ENCODE results near the gene CTNND2.

CTNND2 gene

DNA sequence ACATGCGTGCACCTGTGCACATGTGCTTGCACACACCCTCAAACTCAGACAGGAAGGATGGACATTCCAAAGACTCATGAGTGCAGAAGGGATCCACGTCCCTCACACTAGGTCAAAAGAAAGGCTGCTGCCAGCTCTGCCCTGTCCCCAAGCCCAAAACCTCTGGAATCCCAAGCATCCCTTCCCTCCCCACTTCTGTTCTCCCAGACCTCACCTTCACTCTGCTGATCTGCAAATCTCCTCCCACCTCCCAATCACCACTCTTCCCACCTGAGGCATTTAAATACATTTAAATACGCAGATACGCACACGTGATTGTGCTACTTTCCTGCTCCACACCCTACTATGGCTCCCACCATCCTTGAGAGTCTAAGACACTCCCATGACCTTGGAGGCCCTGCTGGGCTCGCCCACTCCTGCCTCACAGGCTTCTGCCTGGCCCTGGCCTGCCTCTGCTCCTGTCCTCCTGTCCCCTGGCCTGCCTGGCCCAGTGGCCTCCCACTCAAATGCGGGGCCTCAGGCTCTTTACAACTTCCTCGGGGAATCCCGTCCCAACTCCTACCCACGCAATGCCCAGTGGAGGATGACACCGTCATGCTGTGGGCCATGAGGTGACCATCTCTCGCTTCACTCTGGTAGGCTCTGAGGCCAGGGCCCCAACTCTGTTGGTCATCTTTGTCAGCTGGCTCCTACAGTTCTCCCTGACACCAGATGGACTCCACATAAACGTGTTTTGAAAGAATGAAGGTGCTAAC, 664.8 kb downstream of the CTNND2 start:
- DNase-seq, result no peak

DNA sequence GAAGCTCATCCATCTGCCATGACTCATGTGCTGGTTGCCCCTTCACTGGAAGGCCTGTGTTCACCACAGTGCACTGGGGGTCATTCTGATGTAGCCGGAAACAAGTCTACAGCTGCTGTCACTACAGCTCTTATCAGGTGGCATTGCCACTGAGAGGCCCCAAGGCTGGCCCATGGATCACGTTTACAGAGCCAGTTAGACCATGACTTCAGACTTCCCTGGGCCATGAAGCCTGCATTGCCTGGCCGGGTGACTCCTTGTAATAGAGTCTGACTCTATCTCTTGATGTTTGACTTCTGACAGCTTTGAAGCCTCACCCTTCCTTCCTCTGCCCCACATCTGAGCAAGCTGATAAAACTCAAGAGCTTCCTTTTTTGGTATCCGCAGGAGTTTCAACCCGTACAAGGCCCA, 669.7 kb downstream of the CTNND2 start:
- peak; percentile 18 for DNase-seq

DNA sequence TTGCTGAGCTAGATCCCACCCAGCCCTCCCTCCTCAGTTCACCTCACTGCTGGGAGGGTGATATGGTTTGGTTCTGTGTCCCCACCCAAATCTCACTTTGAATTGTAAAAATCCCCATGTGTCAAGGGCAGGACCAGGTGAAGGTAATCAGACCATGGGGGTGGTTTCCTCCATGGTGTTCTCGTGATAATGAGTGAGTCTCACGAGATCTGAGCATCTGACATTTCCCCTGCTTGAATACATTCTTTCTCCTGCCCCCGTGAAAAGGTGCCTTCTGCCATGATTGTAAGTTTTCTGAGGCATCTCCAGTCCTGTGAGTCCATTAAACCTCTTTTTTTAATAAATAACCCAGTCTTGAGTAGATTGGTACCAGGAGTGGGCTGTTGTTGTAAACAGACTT, 673.4 kb downstream of the CTNND2 start:
- DNase-seq, result no peak

DNA sequence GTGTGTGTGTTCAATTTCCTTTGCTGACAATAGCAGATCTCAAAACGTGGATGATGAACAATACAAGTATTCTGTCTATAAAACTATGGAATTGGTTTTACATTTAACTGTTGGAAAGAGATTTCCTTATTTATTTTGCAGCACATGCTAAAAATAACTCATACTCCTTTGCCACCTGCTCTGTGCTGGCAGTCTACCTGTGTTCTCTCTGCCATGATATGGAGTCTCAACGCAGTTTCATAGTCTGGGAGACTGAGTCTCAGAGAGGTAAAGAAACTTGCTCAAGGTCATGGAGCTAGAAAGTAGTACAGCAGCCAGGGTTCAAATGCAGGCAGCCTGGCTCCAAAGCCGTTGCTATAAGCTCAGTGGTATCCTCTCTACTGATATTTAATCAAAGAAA, 677.2 kb downstream of the CTNND2 start:
- no peak for DNase-seq

DNA sequence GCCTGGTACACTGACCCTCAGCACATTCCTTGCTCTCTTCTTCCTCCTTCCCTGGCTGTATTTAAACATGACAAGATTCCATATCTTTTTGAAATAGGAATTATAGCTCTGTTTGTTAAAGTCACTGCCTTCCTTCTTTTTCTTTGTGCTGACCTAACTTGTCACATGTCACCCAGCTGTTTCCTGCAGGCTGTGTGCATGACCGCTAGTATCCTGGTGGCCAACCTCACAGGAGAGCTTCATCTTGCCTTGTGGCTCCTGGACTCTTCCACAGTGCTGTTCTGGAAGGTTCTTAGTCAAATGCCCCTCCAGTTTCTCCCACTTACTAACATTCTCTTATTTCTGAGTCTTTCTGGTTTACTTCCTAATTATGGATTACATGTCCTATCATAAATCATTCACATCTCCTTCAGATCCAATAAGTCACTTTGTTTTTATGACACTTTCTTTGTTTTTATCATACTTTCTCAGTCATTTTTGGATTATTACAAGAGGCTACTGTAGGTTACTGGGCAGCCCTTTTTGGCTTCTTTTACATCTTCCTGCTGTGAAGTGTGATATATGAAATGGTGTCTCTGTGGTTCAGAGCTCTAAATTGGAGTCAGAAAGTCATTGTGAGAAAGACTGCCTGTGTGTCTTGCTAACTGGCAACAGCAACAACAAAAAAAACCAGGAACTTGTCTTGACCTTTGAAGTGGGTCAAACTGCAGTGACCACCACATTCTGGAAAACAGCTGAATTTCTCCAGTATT, 679.6 kb downstream of the CTNND2 start:
- no peak for DNase-seq

DNA sequence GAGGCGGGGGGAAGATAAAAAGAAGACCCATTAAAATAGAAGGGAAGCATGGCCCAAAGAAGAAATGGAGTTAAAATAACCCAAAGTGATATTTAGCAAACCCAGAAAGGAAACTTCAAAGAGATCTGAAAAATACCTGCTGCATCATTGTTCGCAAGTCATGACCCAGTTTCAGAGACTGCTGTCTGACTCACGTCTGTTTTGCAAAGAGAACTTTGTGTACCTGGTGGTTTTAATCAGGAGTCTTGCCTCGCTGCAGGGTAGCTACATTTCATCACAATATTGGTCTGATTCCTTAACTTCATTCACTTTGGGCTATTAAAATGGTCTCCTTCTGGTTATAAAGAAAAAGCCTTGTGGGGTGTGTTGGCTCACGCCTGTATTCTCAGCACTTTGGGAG, 682.1 kb downstream of the CTNND2 start:
- no peak for DNase-seq

DNA sequence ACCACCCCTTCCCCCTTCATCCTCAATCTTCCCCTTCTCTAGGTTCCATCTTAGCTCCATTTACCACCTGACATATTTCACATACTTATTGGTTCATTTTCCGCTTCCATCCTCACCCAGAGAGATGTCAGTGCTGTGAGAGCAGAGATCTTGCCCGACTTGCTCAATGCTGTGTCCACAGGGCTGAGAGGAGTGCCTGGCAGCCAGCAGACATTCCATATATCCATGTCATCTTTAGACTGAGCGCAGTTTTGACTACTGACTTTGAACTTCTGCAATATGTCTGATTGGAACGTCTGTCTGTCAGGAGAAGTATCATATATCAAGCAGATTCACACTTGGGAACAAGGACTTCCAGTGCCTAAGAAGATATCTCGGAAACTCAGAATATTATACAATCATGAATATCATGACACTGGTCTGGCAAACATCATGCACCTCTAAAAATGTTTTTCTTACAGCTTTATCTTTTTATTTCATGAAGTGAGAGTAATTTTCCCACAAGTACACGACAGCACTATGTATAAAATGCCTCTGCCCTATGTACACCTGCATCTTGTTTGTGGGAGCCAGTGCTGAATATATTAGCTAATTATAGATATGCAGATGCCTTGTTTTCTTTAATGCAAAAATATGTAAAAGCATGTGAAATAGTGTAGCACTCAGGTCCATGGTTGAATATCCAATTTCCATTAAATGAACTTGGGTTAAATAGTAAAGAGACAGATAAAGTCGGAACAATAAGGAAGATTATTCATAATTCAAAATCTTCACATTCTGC, 689.2 kb downstream of the CTNND2 start:
- DNase-seq, result no peak

DNA sequence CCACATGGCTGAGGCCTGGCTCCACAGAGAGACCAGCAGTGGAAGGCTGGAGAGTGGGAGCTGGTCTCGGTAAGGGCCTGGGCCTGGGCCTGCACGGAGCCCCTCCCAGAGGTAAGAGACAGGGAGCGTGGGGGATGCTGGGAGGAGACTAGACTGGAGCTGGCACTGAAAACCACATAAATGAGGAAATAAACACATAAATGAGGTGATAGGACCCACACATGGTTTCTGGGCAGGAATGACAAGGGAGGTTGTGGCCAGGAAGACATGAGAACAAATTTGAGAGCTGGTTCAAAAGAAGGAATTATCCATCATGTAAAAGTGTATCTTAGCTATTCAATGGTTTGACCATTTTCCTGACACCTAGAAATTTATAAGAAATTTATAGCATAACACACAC, 691.5 kb downstream of the CTNND2 start:
- DNase-seq, result no peak

DNA sequence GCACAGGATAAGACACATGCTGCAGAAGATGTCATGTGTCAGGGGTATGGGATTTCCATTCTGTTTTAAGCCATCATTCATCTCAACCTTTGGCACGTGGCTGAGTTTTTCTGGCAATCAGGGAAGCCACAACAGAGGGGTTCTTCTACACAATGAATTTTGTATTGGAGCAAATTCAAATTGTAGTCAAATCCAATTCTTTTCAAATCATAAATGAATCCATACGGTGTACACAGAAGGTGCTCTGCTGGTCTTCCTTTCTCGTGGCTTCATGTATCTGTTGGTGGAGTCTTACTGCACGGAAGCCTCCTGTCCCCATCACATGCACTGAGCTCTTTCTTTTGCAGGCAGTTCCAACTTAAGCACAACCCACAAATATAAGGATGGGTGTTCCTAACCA, 706.5 kb downstream of the CTNND2 start:
- DNase-seq, result no peak

DNA sequence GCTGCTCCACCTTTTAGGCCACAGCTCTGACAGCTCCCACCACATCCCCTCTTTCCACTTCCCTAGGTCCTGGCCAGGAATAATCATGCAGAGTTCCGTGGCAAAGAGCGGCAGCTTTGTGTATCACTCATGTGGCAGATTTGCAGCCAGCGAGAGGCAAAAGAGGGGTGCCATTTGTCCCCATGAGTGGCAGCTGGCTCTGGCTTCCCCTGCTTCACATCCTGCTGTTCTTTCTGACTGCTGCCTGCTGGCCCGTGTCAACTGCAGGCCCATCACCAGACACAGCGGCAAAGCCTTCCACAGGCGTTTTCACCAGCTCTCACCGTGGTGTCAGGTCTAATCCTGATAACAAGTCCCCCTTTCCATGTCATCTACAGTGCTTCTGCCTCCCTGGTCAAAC, 712.6 kb downstream of the CTNND2 start:
- no peak for DNase-seq

DNA sequence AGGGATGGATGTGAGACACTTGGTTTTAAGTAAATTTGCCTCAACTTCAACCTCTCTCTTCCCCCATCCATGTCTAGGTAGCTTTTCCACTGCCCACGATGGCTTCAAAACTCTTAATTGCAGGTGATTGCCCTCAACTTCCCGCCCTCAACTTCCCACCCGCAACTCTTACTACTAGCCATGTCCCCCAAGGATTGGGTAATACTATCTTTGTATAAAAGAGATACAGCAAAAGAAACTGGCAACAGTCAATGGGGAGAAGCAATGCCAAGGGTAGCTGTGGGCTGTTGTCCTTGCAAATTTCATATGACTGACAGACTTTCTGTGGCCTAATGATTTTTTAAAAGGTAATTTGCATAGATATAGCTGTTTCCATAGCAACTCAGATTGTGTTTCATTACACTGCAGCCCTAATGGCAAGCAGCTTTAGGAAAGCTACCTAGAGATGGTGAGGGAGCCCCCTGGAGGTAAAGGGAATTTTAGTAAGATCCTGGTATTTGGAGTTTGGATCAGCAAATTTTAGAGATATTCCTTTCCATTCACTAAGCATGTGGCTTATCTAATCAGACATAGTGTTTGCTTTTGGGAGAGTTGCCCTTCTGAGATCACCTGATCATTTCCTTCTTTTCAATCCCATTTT, 721.7 kb downstream of the CTNND2 start:
- no peak for DNase-seq

DNA sequence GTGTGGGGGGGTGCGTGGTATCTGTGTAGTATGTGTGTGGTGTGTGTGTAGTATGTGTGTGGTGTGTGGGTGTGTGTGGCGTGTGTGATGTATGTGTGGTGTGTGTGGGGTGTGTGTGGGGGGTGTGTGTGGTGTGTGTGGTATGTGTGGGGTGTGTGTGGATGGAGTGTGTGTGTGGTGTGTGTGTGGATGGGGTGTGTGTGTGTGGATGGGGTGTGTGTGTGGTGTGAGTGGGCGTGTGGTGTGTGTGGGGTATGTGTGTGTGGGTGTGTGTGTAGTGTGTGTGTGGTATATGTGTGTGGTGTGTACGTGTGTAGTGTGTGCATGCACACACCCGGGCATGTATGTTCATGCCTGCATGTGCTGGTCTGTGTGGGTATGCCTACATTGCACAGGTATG, 722.3 kb downstream of the CTNND2 start:
- no peak for DNase-seq

DNA sequence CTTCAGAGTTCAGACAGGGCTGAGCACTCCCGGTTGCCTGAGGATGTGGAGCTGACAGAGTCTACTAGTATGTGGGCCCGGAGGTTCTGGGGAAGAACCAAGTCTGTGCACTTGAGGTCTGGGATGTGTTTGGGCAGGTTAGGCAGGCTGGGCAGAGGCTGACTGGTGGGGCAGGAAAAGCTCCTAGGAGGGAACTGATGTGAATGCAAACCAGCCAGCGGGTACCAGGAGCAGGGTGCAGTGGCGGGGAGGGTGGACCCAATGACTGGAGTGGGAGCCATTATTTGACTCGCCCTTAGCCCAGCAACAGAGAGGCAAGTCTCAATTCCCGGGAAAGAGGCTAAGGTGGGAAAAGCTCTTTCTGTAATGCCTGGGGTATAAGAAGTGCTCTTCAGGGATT, 723.4 kb downstream of the CTNND2 start:
- DNase-seq, result no peak

DNA sequence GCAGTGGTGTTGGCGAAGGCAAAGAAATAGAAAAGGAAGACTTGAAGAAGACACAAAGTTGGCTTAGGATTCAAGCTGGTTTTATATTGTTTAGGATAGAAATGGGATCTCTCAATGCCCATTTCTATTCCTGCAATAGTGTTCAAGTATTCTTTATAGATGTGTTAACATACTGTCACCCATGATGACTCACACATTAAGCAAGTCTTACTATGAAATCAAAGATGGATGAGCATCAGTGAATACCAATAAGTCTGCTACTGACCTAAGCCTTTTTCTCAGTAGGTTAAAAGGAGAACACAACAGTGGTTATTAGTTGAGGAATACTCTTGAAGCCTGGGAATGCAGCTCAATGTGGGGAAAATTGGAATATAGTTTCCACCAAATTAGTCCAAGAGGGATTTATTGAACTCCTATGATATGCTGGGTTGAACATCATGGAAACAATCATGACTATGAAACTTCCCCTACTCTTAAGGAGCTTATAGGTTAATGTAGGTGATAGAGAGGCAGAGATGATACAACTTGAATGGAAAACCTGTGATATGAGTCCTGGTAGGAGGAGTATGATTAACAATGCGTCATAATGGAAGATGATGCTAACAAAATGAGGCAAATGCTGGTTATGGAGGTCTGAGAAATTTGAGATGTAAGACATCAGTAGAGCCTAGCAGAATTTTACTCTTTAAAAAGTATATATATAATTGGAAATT, 726.1 kb downstream of the CTNND2 start:
- DNase-seq, result no peak

DNA sequence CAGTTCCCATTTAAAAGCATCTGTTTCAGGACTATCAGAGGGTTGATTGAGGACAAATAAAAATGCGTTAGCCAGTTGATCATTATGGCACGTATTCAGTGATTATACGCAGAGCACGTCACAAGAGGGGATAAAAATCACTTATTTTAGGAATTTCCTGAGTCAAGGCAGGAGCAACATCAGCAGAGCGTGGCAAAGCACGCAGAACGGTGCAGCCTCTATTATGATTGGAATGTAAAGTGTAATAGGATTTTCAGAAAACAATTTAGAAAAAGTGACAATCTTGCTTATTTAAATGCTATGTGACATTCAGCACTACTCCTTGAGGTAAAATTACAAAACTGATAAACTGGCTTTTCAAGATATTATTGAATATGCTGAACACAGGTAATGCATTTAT, 729.7 kb downstream of the CTNND2 start:
- no peak for DNase-seq

DNA sequence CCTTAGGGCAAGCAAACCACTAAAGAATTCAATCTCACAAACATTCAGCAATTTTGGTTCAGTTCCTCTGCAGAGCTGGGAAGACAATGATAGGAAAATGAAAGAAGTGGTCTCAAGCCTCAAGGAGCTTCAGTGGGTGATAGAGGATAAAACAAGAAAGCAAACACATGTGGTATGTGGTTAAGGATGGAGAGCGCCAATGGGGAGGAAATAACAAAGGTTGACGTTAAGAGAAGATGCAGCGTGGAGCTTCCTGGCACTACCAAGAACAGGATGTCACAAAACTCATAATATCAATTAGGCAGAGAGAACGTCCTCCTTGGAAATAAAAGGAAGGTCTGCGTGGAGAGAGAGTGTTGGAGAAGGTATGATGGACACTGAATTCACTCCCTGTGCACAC, 731.8 kb downstream of the CTNND2 start:
- no peak for DNase-seq

DNA sequence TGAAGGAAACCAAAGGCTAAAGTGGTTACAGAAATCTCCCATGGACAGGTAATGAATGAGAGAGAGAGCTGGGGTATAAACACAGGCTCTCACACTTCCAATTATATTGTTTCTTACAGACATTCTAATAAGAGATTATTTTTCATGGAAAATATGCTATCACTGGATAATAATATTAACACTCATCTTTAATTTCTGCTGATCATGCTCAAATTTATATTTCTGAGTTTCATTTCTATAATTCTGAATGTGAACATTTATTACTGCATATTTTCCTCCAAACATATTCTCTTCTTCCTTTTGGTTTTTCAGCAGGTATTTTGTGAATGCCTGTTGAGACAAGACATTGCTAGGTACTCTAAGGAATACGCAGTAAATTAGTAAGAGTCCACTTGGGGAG, 733.0 kb downstream of the CTNND2 start:
- no peak for DNase-seq

DNA sequence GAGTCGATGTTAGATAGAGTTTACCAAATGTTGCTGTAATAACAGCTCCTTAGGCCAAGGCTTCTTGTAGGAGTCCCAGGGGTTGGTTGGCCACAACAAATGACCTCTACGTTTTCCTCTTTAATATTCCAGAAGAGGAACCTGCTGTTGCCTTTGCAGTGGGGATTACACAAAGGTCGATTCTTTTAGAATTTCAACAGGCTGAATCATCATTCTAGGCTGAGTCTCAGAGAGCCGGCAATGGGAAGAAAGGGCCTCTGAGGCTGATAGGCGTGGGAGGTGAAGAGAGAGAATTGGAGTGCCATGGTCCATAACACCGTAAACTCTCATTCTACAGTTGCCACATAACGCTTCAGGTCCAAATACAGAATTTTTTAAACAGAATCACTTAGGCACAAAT, 737.3 kb downstream of the CTNND2 start:
- DNase-seq, result no peak

DNA sequence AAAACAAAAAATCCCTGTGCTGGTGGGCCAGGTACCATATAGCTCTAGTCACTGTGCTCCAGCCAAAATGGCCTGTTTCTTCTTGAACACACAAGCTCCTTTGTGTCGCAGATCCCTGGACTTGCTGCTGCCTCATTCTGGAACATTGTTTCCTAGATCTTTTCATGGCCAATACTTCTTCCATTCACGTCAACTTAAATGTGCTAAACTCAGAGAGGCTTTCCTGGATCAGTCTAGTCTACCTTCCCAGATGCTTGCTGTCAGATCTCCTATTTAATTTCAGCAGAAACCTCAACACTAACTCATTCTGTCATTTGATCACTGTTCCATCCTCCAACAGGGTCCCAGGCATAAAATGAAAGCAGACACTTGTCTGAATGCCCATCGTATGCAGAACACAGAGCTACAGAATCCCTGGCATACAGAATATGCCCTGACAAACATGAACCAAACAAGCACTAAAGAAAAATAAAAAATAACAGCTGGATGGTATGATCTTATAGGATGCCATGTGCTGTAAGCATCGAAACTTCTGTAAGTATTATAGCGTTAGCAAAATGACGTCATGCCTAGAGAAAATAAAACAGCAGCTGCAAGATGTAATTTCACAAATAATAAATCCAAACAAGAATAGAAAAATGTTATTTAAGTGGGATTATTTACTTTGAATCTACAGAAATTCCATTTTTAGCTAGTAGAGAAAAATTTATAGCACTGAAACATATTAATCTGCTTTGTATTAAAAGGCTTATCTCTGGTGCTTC, 739.5 kb downstream of the CTNND2 start:
- DNase-seq, result no peak

DNA sequence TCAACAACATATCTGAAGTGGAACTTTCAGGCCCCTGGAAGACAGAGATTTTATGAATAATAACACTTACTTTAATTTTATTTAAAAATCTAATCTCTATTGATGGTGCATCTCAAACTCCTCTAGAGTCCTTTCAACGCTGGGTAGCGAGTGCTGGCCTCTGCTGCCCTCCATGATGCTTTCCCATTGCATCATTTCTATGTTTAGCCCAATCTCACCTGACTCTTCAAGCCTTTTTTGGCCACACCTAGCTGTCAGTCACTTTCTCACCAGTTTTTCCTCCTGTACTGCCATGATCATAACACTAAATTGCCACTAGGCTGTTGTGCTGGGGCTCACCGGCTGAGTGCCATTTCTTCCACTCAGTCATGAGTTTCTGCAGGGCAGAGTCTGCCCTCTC, 747.1 kb downstream of the CTNND2 start:
- DNase-seq, result no peak

DNA sequence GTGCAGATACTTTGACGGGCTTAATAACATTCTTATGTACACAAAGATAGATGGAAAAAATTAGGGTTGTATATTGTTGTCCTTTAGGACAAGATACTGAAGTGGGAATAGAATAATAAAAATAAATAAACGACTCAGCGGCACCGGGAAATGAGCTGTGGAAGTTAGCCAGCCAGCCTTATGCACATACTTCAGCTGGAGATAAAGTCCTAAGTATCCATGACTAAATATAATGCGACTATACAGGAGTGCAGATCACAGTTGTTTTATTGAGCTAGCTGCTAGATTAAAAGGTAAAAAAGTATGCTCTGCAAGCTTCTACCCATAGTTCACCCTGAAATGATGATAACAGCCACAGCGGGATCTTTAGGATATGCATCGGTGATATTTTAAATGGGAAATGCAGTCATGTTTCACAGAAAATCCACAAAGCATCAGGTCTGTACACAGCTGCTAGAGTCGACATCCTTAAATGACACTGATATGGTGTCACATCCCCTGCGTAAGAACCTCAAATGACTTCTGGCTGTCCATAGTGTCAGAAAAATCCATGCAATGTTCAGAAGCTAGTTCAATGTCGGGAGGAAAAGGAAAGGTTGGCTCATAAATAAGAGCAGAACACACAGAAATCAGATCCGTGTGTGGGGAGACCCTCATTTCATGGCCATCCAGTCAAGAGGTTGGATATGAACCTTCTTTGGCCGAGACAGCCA, 750.4 kb downstream of the CTNND2 start:
- DNase-seq, result no peak

All from activated T-cell treated with anti-CD3 and anti-CD28 coated beads, Interleukin-2, amount 50 U/mL, for 1 hour (primary cell).